ENCODE data around the gene CLN6. TPM values are rescaled to one million over a fixed set of nuclear protein-coding genes. Genes with fewer than 3 reads are reported as not detected.

CLN6 gene
- total and polyA plus RNA-seq, 2 of the 4 experiments (the other 2 are of a cell fraction) = 6.5 to 31.9 TPM

- no peak overlapping the region for H3K56ac ChIP-seq (ENCODE audit: extremely low read depth, insufficient read depth, low read length)
- no peak for DNase-seq
- H2AK5ac ChIP-seq (ENCODE audit: low read depth, low read length) = no peak overlapping the region
- ChIA-PET POLR2A (ENCODE audit: unreplicated experiment) (no interaction called here), CTCF (no interaction called here)
- H2BK20ac ChIP-seq (ENCODE audit: low read depth, low read length) = no peak overlapping the region
- no peak overlapping the region for H2AFZ ChIP-seq (replicated peaks; ENCODE audit: low read length, poor library complexity)
- H3K27ac ChIP-seq (ENCODE audit: insufficient read depth, low read length) = no peak overlapping the region
- no peaks in the 10 kb centered on the region for H3K27me3 ChIP-seq (ENCODE audit: control insufficient read depth, insufficient read depth, low read length)
- H3K14ac ChIP-seq (replicated peaks; ENCODE audit: low read depth, low read length) = no peak overlapping the region
- no peak overlapping the region for H2BK15ac ChIP-seq (ENCODE audit: low read depth, low read length)
- H3K4me1 ChIP-seq (ENCODE audit: control insufficient read depth, insufficient read depth, low read length) = no peaks in the 10 kb centered on the region
- H4K20me1 ChIP-seq (ENCODE audit: insufficient read depth, low read length) = peaks cover 23% of the 10 kb centered on the region; the same call in 1 of the 2 replicates
- H3K4me2 ChIP-seq (ENCODE audit: low read depth, low read length) = no peak overlapping the region
- no peak overlapping the region for H4K91ac ChIP-seq (ENCODE audit: insufficient read depth, low read depth, low read length)
- in situ Hi-C loops (cut with MboI; ENCODE audit: low sequenced_read_pairs) = no loop called here
- H3K4me3 ChIP-seq (ENCODE audit: insufficient read depth, low read depth, low read length) = no peak overlapping the region
- H3K9me1 ChIP-seq (ENCODE audit: insufficient read depth, low read length) = peaks cover 15% of the 10 kb centered on the region; the same call in 1 of the 2 replicates
- peaks cover 39 to 55% of the 10 kb centered on the region in 2 experiments for H3K79me1 ChIP-seq (ENCODE audit: low read depth in 1 of 2, low read length in 2 of 2)
- no peak for ATAC-seq (ENCODE audit: low read depth)
- dilution Hi-C loops (cut with HindIII; ENCODE audit: low sequenced_read_pairs, unreplicated experiment) = no loop called here
- no peak overlapping the region for H2BK120ac ChIP-seq (ENCODE audit: low read depth, low read length)
- H3K23ac ChIP-seq (ENCODE audit: low read depth, low read length) = no peak overlapping the region
- no peak overlapping the region for H2AK9ac ChIP-seq (replicated peaks; ENCODE audit: low read depth, low read length, poor library complexity)
- H3K18ac ChIP-seq (ENCODE audit: low read depth, low read length) = no peak overlapping the region
- no peak for TF ChIP-seq POLR2A (IDR thresholded peaks at IDR 0.05; ENCODE audit: low read depth, low read length)
- TF ChIP-seq BHLHE40 (IDR thresholded peaks at IDR 0.05; ENCODE audit: low read depth, low read length) = no peak
- TF ChIP-seq FOS (IDR thresholded peaks at IDR 0.05; ENCODE audit: low read depth, low read length) = no peak
- no peak for TF ChIP-seq CHD1 (IDR thresholded peaks at IDR 0.05; ENCODE audit: low read depth, low read length)
- TF ChIP-seq USF2 (IDR thresholded peaks at IDR 0.05; ENCODE audit: low read depth, low read length) = no peak
- TF ChIP-seq RAD21 (IDR thresholded peaks at IDR 0.05; ENCODE audit: low read length) = no peak
- TF ChIP-seq CEBPB (IDR thresholded peaks at IDR 0.05; ENCODE audit: low read depth, low read length) = no peak
- TF ChIP-seq ELK1 (IDR thresholded peaks at IDR 0.05; ENCODE audit: borderline replicate concordance, low read depth, low read length) = no peak
- no peak for TF ChIP-seq SMC3 (IDR thresholded peaks at IDR 0.05; ENCODE audit: low read depth, low read length)
- no peaks in the 10 kb centered on the region for H3K9me3 ChIP-seq (ENCODE audit: control insufficient read depth, insufficient read depth, low read length)
- BruUV-seq (replicated peaks) = no TSS peak
- intact Hi-C loops (cut with micrococcal nuclease) = no loop called here
- no peak overlapping the region for H2BK5ac ChIP-seq (ENCODE audit: low read depth, low read length, poor library complexity, severe bottlenecking)
- no peak overlapping the region for H4K8ac ChIP-seq (ENCODE audit: low read depth in 2 of 2, low read length in 2 of 2)
- WGBS, 2 experiments (ENCODE audit: extremely low coverage in 2 of 2, insufficient read length in 1 of 2) = 100% methylated on average over 1 of the region's 4 CpGs; no CpG with 5 or more reads in 1 of the 2 experiments
- H4K5ac ChIP-seq (ENCODE audit: low read depth, low read length) = no peak overlapping the region
- no peak overlapping the region for H3K4ac ChIP-seq (ENCODE audit: low read depth, low read length)
- H3K36me3 ChIP-seq (ENCODE audit: control insufficient read depth, insufficient read depth, low read length) = no peaks in the 10 kb centered on the region; the same call in 1 of the 2 replicates
- H3K9ac ChIP-seq (ENCODE audit: low read depth, low read length) = no peak overlapping the region
Measured at GRCh38 chr15:68217341-68217740, 12.2 kb downstream of the CLN6 start.
